Stimulated activated CD8-positive, alpha-beta memory T cell treated with anti-CD3 and anti-CD28 coated beads, Interleukin-4, amount 100 ng/mL, for 24 hours (primary cell): ENCODE measurements around the gene MRPL42.

Experiments
- DNase-seq: peaks from one replicate; pipeline ENCODE4 v3.0.0-alpha.2; 2020; ENCODE audit warnings: low read depth

MRPL42 gene

DNA sequence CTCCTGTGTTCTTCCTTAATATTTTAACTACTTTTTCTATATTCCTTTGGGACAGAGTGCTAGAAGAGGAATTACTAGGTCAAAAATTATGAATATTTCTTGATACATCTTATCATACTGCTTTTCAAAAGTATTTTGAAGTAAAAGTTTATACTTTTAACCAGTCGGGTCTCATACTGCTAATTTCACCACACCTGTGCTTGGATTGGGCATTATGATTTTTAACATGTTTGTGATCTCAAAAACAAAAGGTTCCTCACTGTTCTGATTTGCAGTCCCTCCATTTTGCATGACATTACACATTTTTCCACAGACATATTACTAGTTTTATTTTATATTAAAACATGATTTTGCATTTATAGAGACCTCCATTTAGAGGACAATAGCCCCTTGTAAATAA, 32.9 kb downstream of the MRPL42 start:
- DNase-seq, result no peak

DNA sequence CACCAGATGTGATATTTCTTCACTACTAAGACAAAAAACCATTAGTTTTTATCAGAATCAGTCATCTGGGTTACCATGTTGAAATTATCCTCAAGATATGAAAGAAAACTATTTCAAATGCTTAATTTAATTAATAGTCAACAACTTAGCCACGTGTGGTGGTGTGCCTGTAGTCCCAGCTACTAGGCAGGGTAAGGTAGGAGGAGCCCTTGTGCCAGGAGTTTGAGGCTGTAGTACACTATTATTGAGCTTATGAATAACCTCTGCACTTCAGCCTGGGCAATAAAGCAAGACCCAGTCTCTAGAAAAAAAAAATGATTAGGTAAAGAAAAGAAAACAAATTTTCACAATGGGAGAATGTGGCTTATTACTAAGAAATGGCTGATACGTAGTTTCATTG, 33.4 kb downstream of the MRPL42 start:
- DNase-seq, result no peak

DNA sequence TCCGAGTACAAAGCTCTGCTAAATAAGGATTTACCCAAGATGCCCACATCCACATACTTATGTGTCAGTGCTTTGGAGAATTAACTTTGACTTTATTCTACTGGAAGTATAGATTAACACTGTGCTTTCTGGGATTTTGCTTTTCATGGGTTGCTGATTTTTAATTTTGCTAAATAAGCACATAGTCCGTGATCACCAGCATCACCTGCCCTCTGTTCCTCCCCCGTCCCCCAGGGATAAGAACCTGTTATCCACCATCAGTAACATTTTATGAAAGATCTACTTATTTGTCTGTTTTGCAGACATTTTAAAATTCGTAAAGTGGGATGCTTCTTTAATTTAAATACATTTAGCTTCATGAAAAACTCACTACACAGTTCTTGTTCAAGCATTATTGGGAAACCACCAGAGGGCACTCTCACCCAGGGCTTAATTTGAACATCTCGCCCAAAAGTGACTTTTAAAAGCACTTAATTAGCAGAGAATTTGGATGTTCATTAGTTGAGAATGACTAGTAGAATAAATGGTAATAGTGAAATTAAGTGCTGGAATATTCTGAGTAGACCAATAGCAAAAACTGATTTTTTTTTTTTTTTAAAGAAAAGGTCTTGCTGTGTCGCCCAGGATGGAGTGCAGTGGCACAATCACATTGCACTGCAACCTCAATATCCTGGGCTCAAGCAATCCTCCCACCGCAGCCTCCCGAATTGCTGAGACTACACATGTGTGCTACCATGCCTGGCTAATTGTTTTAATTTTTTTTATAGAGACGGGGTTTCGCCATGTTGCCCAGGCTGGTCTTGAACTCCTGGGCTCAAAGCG, 35.7 kb downstream of the MRPL42 start:
- peak; percentile 14 for DNase-seq

DNA sequence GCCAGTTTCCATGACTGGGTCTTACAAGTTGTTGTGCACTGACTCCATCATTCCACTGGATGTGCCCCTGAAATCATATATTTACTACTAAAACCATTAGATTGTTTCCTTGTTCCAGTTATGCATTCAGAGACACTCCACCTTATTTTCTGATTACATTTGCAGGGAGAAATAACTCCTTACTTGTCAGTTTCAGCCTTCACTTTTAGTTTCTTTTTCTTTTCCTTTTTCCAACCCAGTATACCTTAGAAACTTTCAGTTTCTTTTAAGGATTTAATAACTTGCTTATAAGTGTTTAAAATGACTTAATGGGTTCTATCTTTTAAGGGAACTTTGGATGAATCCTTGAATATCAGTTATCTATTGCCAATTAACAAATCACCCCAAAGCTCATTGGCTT, 39.9 kb downstream of the MRPL42 start:
- no peak for DNase-seq

DNA sequence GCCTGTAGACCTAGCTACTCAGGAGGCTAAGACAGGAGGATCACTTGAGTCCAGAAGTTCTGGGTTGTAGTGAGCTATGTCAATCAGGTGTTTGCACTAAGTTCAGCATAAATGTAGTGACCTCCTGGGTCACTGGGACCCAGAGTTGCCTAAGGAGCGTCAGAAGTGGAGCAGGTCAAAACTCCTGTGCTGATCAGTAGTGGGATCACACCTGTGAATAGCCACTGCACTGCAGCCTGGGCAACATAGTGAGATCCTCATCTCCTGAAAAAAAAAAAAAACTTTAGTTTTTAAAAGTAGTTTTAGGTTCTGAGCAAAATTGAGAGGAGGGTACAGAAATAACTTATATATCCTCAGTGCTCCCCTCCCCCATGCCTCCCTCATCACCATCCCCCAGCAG, 42.2 kb downstream of the MRPL42 start:
- DNase-seq, result no peak

DNA sequence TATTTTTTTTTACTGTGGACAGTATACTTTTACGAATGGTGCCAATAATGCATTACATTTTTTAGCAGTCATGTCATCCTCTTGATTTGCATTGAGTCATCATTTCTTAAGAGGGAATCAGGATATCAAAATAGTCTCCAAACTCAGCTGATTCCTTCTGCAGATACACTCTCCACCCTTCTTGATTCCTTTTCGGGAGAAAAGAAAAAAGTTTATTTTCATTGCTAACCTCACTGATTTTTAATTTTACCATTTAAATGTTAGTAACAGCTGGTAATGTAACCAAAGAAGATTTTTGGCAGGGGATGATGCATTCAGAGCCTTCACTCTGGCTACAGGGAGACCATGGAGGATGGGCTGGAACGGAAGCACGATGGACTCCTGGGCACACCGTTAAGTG, 47.5 kb downstream of the MRPL42 start:
- DNase-seq, result no peak

DNA sequence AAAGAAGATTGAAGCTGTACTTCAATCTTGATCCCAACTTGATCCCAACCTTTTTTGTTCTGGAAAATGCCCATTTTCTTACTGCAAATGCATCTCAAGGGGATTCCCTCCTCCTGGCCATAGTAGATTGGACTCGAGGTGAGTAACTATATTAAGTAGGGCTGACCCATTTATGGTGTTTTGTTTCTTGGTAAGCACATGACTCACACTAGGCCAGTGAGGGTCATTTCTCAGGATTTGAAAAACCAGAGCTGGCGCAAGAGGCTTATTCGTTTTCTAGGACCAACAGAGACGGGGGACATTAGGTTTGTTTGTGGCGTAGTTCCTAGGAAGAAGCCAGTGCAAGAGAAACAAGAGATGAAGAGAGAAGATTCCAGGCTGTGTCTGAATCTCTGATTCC, 51.4 kb downstream of the MRPL42 start:
- DNase-seq, result no peak

DNA sequence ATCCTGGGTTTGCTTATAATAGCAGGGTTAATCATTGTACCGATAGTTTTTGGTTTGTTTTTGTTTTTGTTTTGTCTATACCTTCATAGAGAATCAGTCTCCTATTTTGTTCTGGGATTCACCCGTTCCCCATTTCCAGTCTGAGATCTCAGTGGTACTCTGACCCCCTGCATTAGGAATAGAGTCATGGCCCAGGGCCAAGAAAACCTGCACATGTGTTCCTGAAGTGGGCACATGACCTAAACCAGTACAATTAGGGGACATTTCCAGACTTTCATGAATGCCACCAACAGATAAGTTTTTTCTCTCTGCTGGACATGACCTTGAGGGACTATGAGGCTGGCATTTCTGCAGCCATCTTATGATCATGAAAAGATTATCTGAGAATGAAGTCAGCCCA, 52.5 kb downstream of the MRPL42 start:
- no peak for DNase-seq

DNA sequence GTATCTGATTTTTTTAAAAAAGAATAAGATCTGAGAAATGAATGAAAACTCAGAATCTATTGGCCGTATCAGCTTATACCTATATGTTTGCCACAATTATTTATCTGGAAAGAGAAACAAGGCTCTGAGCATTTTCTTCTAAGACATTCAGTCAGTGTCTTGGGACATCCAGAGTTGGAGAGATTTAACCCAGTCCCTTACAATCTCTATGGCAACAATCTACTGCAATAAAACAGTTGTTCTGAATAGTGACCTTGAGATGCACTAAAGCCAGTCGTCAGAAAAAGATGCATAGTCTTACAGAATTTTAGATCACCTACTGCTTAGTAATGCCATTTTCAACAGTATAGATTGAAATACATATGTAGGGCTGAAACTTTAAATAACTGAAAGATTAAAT, 53.1 kb downstream of the MRPL42 start:
- DNase-seq, result no peak

DNA sequence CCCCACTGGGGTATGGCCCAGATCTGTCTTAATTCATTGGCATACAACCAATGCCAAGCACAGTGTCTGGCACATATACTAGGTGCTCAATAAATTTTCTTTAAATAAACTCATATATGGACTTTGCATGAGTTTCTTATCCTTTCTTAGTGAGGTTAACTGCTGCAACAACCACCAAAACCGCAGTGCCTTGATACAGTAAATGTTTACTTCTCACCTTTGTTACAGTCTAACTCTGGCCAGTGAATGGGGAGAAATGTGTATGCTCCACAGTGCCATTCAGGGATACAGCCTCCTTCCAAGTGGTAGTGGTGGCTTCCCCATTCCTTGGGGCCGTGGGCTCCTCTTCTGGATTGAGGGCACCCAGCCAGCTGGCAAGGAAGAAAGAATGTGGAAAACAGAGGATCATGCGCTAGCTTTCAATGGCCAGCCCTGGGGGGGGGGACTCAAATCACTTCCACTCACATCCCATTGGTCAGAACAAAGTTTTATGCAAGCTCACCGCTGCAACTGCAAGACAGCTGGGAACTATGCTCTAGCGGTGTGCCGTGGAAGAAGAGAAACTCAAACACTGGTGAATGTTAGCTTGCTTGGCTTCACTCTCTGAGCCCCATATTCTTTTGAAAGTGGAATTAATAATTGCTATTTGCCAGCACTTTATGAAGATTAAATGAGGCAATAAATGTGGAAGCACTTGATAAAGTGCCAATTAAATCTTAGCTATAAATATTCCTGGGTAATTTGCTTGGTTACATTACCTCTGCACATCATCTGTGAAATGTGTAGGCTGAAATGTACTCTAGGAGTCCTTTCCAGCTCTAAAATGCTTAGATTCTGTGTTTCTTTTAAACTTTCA, 54.1 kb downstream of the MRPL42 start:
- no peak for DNase-seq

DNA sequence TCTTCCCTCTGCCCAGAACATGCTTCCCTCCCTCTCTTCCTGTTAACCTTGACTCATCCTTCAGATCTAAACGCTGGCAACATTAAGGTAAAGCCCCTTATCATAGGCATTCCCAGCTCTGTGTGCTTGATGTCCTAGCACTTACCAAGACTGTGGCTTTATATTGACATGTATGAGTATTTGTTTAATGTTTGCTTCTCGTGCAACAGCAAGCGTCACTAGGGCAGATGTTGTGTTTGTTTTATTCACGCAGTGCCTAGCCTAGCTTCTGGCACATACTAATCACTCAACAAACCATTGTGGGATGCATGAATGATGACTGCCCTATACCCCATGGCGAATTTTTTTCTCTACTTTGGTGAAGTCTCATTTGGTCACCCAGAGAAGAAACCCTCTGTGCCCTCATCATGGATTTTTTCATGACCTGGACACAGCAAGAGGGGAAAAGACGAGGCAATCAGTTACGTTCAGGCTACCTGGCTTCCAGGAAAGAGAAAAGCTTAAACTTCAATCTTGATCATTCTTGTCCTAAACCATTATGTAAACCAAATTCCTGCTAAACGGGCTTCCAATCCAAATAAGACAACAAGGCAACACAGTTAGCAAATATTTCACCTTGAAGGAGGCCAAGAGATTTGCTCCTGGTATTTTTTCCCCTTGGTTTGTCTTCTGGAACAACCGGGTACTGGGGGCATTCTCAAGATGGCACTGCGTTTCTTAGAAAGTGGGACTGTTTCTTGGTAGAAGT, 57.2 kb downstream of the MRPL42 start:
- DNase-seq, result no peak

DNA sequence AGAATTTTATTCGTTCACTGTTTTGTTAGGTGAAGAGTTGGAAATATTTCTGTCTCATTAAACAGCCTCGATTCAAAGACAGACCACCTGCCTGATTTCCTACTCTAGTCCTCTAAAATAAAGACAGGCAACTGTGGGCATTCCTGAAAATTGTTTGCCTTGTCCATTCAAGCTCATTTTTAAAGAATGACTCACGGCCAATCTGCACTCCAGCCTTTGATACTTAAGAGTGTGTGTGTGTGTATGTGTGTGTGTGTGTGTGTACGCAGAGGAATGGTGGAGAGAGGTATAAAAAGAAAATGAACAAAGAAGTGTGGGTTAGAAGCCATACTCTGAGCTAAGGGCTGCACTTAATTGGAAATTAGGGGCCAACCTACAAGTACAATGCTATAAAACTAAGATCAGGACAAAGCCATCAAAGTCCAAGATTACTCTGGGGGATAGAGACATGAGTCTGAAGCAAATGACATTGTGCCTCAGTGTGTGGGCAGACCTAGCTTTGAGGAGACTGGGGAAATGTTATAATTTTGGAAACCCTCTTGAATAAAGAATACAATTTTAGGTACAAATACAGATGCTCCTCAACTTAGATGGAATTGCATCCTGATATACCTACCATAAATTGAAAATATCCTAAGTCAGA, 59.6 kb downstream of the MRPL42 start:
- no peak for DNase-seq

DNA sequence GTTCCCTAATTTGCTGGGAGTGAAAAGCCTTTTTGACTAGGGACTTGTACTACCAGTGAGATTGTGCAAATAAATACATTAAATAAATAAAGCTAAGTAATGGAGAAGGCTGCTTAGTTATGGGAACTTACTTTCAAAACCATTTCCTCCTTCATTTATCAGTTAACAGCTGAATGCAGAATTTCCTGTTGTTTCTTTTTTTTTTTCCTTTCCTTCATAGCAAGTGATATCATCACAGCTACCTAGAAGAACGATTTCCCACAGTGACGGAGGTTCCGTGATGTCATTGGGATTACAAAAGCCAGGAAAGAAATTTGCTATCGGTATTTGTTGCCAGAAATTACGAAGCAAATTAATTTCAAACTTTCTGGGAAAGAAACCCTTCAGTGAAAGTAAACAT, 63.0 kb downstream of the MRPL42 start:
- no peak for DNase-seq

DNA sequence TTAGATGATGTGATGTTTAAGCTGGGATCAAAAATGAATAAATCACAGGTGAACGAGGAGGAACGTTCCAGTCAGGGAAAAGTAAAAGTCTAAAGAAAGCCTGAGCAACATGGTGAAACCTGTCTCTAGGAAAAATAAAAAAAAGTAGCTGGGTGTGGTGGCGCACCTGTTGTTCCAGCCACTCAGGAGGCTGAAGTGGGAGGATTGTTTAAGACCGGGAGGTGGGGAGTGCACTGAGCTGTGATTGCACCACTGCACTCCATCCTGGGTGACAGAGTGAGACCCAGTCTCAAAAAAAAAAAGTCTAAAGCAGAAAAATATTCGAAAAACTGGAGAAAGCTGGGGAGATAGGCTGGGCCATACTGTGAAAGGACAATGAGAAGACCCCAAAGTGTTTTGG, 66.0 kb downstream of the MRPL42 start:
- no peak for DNase-seq

DNA sequence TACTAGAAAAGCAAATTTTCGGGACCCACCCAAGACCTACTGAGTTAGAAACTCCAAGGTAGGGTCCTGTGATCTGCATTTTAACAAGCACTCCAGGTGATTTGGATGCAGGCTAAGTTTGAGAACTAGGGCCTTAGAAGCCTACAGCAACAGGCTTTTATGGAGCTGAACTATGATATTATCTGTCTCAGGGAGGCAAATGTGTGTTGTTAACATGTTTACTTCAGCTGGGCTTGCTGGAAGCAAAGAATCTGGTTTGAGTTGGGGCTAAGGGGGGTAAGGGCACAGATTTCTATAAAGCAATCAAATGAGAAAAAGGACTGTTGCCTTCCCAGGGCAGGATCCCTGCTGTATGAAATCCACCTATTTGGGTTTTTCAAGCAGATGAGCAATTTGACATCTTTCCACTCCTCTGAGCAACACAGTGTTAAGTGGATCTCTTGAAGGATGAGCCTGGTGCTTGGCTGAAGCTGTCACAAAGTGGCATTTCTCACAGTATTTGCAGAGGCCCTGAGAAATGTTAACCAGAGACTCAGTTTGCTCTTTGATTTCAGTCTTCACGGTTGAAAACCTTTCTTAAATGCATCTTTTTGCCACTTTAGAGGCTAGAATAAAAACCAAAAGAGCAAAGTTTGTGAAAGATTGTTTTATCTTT, 68.9 kb downstream of the MRPL42 start:
- DNase-seq, result no peak

DNA sequence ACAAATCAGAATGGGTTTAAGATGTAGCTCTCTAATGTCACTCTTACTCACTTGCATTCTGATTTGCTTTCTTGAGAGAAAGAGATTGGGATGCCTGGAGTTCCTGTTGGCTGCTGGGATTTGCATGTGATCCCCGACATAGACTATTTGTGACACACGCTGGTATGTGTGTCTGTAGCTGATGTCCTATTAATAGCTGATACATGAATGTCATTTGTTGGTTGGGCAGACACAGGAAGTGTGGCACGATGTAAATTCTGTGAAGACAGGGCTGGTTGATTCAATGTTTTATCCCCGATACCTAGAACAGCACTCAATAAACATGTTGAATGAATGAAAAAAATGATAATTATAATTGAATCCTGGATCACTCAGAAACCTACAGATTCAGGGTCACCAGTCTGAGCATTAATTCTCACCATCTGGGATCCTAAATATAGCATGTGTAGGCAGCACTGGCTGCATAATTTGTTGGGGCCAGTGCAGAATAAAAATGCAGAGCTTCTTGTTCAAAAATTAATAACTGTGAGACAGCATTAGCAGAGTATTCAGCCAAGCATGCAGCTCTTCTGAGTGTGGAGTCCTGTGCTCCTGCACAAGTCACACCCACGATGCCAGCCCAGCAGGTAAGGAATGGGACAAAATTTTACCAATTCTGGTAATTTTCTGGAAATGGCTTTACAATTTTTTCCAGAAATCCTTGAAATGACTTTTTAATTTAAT, 69.6 kb downstream of the MRPL42 start:
- DNase-seq, result no peak

DNA sequence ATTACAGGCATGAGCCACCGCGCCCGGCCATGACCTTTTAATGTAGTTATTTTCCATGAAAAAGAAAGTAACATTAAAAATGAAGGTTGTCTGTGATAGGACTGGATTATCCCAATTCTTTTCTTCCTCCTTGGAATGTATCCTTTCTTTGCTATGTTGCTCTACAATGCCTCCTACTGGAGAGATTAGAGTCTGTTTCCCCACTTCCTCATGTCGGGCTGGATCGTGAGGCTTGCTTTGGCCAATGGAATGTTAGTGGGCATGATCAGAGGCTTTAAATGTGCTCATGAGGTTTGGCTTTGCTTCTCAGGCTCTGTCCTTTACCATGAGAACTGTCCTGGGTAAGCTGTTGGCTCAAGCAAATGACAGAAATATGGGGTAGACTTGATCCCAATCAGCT, 70.5 kb downstream of the MRPL42 start:
- no peak for DNase-seq

DNA sequence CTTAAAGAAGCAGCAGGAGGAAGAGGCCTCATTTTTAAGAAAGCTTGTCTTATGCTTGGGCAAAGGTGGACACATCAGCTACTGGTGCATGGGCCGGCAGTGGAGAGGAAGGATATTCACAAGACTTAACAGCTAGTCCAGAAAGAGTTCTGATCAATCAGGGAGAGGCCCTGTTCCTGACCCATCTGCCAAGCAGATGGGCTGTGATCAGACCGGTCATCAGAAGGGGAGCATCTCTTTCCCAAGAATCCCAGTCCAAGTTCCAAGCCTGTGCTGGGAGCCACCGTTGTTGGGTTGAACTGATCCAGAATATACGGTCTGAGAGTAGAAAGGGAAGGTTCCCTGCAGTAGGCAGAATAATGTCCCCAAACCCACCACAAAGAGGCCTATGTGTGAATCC, 72.5 kb downstream of the MRPL42 start:
- no peak for DNase-seq

DNA sequence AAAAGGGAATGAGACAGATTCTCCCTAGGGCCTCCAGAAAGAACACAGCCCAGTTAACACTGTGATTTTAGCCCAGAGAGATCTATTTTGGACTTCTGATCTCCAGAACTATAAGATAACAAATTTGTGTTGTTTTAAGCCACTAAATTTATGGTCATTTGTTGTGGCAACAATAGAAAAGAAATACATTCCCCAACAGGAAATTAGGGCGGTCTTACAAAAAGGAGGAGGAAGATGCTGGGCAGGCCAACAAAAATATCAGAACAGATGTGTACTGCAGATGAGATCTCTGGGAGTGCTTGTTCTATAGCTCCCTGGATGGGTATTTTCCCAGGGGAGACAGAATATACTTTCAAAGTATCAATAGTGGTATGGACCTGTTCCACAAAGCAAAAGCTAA, 73.2 kb downstream of the MRPL42 start:
- no peak for DNase-seq

DNA sequence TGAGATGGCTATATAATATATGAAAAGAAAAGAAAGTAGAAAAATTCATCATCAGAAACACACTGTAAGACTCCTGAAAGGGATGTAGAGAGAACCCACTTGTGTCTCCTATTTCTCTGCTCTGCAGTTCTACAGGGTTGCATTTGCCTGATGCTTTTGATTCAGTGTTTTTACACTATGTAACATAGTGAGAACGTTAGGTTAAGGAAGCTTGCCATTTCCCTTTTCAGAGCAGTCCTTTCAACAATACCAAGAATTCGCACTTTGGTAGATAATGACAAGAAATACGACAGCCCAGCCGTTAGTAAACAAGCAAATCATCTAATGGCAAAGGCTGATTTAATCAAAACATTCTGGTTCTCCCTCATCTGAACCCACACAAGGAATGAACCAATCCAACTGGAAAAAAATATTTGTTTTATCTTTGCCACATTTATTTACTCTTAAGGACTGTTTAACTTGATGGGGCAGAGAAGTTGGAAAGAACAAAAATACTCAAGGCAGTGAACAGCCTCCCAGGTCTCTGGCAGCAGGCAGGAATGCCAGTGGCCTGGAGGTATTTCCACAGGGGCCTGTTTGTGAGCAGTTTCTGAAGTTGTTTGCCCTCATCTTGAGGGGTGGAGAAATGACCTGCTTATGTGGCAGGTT, 74.4 kb downstream of the MRPL42 start:
- DNase-seq, result no peak

DNA sequence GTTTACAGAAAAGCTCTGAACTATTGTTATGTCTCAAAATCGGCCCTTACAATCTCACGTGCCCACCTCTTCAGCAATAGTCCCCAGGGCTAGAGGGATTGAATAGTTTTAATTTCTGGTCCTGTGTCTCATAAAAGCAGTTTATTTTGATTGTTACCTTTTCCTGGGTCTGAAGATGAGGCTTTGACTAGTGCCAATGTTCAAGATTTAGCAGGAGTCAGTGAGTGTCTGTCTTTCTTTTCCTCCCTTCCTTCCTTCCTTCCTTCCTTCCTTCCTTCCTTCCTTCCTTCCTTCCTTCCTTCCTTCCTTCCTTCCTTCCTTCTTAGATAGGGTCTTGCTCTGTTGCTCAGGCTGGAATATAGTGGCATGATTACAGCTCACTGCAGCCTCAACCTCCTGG, 80.5 kb downstream of the MRPL42 start:
- no peak for DNase-seq
